K562 (cell line): Measurements from ENCODE around the gene MED16. TPM values are rescaled to one million over a fixed set of nuclear protein-coding genes. Genes with fewer than 3 reads are reported as not detected.
A peak's percentile ranks its signal among the peaks of the same experiment; 100 is the strongest.

Experiments used
- BRD4 ChIP-seq: fragments of 200-600 bp; sonication (generic); IDR thresholded peaks from 2 replicates; pipeline ENCODE4 v1.6.1; 2017; ENCODE audit warnings: inconsistent platforms
- CEBPG ChIP-seq, 3 experiments: fragments of 200-800 bp in 1 of 3; sonication (Bioruptor generic) in 1 of 3; sonication (generic) in 1 of 3; formaldehyde crosslinking in 1 of 3; IDR thresholded peaks in 2 of 3; conservative IDR thresholded peaks in 1 of 3; 2 replicates each; pipeline versions ENCODE4 v1.6.1 to v1.8.0; 2016 to 2022; ENCODE audit warnings: missing compliant biosample characterization in 2 of 3, missing genetic modification characterization in 2 of 3, mild to moderate bottlenecking in 1 of 3, missing genetic modification reagents in 1 of 3
- FIP1L1 ChIP-seq: fragments of 200-400 bp; formaldehyde crosslinking; IDR thresholded peaks from 2 replicates; pipeline ENCODE4 v1.6.1; 2018; ENCODE audit warnings: mild to moderate bottlenecking, low read depth, low read length; ENCODE audit not compliant: poor library complexity, severe bottlenecking
- HNRNPLL ChIP-seq: fragments of 200-400 bp; formaldehyde crosslinking; IDR thresholded peaks from 2 replicates; pipeline ENCODE4 v1.6.1; 2017; ENCODE audit warnings: low read length, low read depth, mild to moderate bottlenecking; ENCODE audit not compliant: poor library complexity, severe bottlenecking
- KLF1 ChIP-seq: fragments of 450-650 bp; IDR thresholded peaks from 2 replicates; pipeline ENCODE4 v1.6.1; 2016; ENCODE audit warnings: missing genetic modification characterization, missing compliant biosample characterization
- MCM5 ChIP-seq: fragments of 450-650 bp; IDR thresholded peaks from 2 replicates; pipeline ENCODE4 v1.6.1; 2016; ENCODE audit warnings: low read depth
- MYNN ChIP-seq, 2 experiments: sonication (generic); formaldehyde crosslinking in 1 of 2; IDR thresholded peaks; 2 replicates each; pipeline versions ENCODE4 v1.5.0 to v1.6.1; 2016 to 2020; ENCODE audit warnings: antibody characterized with exemption in 1 of 2, missing genetic modification reagents in 1 of 2
- NEUROD1 ChIP-seq: fragments of 150-350 bp; IDR thresholded peaks from 2 replicates; pipeline ENCODE4 v1.6.1; 2014; ENCODE audit warnings: borderline replicate concordance, low read length, low read depth; ENCODE audit not compliant: partially characterized antibody
- POU5F1 ChIP-seq: fragments of 150-350 bp; IDR thresholded peaks from 2 replicates; pipeline ENCODE4 v1.6.1; 2014; ENCODE audit warnings: borderline replicate concordance, low read length, low read depth, mild to moderate bottlenecking; ENCODE audit not compliant: partially characterized antibody
- RBFOX2 ChIP-seq: fragments of 200-400 bp; formaldehyde crosslinking; IDR thresholded peaks from 2 replicates; pipeline ENCODE4 v1.6.1; 2017; ENCODE audit warnings: low read depth, mild to moderate bottlenecking, low read length, moderate library complexity
- ZNF274 ChIP-seq: IDR thresholded peaks from 2 replicates; pipeline ENCODE4 v1.6.1; 2011; ENCODE audit warnings: low read depth, mild to moderate bottlenecking, low read length, moderate library complexity, borderline replicate concordance
- ZNF77 ChIP-seq: fragments of 250-450 bp; sonication (Bioruptor Pico); IDR thresholded peaks from 2 replicates; pipeline ENCODE4 v1.5.0; 2020
- polyA plus RNA-seq, 8 experiments: library from polyadenylated mRNA; depleted of rRNA in 4 of 8; stranded (reverse) in 5 of 8; unstranded in 3 of 8; fragments of >200 nt; fragmentation: Nextera tagmentation in 2 of 8; fragmentation: Illumina TruSeq in 1 of 8; extraction: Ambion mirVana in 2 of 8; extraction: Trizol in 1 of 8; gene quantifications; 2 replicates each; pipeline versions ENCODE4 v1.2.1 to v1.2.3, GENCODE V29; 2011 to 2014; ENCODE audit warnings: inconsistent platforms in 1 of 8, missing spikeins in 1 of 8
- total RNA-seq, 7 experiments: library from RNA; depleted of rRNA in 6 of 7; stranded (reverse); fragments of >200 nt in 6 of 7; fragmentation: Illumina TruSeq in 2 of 7; extraction: Trizol in 2 of 7; gene quantifications; 2 replicates each; pipeline versions ENCODE4 v1.2.1 to v1.2.3, GENCODE V29; 2011 to 2021; ENCODE audit warnings: low replicate concordance in 1 of 7
- TF ChIP-seq, protein P1 (sequence below), 3 experiments: fragments of 200-800 bp in 1 of 3; fragments of 250-450 bp in 1 of 3; fragments of 450-650 bp in 1 of 3; sonication (Bioruptor Pico) in 1 of 3; sonication (Bioruptor generic) in 1 of 3; formaldehyde crosslinking in 1 of 3; IDR thresholded peaks; 2 replicates each; pipeline versions ENCODE4 v1.6.1 to v1.8.0; 2016 to 2022; ENCODE audit warnings: mild to moderate bottlenecking in 2 of 3, missing genetic modification characterization in 2 of 3, missing compliant biosample characterization in 1 of 3, moderate library complexity in 1 of 3
- TF ChIP-seq, protein P2 (sequence below): IDR thresholded peaks from 2 replicates; pipeline ENCODE4 v1.6.1; 2012; ENCODE audit warnings: low read depth, low read length, improper control_type of control experiment, borderline replicate concordance
- TF ChIP-seq, protein P3 (sequence below), 2 experiments: fragments of 450-650 bp; conservative IDR thresholded peaks; 2 replicates each; pipeline ENCODE4 v1.6.1; 2017; ENCODE audit warnings: mild to moderate bottlenecking in 2 of 2, moderate library complexity in 2 of 2

MED16 gene
- total and polyA plus RNA-seq, 9 of the 15 experiments (the other 6 are each of a cell fraction or from before 2014, with no cell fraction given), result 0.89 to 59.9 (median 8.6) TPM

DNA sequence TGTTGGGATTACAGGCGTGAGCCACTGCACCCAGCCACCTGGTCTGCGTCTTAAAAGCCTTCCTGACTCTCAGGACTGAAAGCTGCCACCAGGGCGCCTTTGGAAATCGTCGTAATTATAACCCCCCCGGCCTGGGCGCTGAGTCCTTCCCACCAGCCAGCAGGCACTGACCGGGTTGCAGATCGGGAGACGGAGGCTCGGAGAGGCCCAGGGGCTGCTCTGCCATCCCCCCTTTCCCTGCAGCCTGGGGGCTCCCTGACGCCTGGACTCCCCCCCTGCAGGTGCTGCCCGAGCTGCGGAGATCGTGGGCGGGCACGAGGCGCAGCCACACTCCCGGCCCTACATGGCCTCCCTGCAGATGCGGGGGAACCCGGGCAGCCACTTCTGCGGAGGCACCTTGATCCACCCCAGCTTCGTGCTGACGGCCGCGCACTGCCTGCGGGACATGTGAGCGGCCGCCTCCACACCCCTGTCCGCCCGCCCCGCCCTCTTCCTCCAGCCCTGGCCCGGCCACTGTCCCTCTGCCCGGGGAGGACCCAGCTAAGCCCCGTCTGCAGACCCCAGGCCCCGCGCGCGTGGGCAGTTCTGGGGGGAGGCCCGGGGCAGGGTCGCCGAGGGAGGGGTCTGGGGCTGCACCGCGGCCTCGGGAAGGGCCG lies 49.7 kb downstream of the MED16 start (continued):
- TF ChIP-seq CEBPG (CRISPR knock-in tag; IDR thresholded peaks at IDR 0.05) (no peak), CEBPG (tag; conservative IDR thresholded peaks at IDR 0.05 in 1 of 2, IDR thresholded peaks at IDR 0.05 in 1 of 2) (no peak), MCM5 (no peak), POU5F1 (no peak), ZNF274 (no peak), BRD4 (no peak), MYNN (IDR thresholded peaks at IDR 0.05) (no peak), MYNN (CRISPR knock-in tag; IDR thresholded peaks at IDR 0.05) (no peak), FIP1L1 (peak; percentile 74), RBFOX2 (peak; percentile 29; the same call in 1 of the 2 replicates), KLF1 (tag) (no peak), ZNF77 (CRISPR knock-in tag) (no peak), NEUROD1 (no peak), HNRNPLL (no peak)
- TF ChIP-seq, protein P1, sequence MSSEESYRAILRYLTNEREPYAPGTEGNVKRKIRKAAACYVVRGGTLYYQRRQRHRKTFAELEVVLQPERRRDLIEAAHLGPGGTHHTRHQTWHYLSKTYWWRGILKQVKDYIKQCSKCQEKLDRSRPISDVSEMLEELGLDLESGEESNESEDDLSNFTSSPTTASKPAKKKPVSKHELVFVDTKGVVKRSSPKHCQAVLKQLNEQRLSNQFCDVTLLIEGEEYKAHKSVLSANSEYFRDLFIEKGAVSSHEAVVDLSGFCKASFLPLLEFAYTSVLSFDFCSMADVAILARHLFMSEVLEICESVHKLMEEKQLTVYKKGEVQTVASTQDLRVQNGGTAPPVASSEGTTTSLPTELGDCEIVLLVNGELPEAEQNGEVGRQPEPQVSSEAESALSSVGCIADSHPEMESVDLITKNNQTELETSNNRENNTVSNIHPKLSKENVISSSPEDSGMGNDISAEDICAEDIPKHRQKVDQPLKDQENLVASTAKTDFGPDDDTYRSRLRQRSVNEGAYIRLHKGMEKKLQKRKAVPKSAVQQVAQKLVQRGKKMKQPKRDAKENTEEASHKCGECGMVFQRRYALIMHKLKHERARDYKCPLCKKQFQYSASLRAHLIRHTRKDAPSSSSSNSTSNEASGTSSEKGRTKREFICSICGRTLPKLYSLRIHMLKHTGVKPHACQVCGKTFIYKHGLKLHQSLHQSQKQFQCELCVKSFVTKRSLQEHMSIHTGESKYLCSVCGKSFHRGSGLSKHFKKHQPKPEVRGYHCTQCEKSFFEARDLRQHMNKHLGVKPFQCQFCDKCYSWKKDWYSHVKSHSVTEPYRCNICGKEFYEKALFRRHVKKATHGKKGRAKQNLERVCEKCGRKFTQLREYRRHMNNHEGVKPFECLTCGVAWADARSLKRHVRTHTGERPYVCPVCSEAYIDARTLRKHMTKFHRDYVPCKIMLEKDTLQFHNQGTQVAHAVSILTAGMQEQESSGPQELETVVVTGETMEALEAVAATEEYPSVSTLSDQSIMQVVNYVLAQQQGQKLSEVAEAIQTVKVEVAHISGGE (CRISPR knock-in tag; IDR thresholded peaks at IDR 0.05), result no peak
- TF ChIP-seq, protein P2, sequence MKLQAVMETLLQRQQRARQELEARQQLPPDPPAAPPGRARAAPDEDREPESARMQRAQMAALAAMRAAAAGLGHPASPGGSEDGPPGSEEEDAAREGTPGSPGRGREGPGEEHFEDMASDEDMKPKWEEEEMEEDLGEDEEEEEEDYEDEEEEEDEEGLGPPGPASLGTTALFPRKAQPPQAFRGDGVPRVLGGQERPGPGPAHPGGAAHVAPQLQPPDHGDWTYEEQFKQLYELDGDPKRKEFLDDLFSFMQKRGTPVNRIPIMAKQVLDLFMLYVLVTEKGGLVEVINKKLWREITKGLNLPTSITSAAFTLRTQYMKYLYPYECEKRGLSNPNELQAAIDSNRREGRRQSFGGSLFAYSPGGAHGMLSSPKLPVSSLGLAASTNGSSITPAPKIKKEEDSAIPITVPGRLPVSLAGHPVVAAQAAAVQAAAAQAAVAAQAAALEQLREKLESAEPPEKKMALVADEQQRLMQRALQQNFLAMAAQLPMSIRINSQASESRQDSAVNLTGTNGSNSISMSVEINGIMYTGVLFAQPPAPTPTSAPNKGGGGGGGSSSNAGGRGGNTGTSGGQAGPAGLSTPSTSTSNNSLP, result no peak
- TF ChIP-seq, protein P3, sequence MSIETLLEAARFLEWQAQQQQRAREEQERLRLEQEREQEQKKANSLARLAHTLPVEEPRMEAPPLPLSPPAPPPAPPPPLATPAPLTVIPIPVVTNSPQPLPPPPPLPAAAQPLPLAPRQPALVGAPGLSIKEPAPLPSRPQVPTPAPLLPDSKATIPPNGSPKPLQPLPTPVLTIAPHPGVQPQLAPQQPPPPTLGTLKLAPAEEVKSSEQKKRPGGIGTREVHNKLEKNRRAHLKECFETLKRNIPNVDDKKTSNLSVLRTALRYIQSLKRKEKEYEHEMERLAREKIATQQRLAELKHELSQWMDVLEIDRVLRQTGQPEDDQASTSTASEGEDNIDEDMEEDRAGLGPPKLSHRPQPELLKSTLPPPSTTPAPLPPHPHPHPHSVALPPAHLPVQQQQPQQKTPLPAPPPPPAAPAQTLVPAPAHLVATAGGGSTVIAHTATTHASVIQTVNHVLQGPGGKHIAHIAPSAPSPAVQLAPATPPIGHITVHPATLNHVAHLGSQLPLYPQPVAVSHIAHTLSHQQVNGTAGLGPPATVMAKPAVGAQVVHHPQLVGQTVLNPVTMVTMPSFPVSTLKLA (conservative IDR thresholded peaks at IDR 0.05), result 0 out of 4 replicates have a peak, but pooled peaks of 1 of the 2 experiments have one; percentile 22
